Small intestine (tissue), 7 donors: Measurements from ENCODE around the gene CBLC. TPM values are rescaled to one million over a fixed set of nuclear protein-coding genes. Genes with fewer than 3 reads are reported as not detected.

Source experiments
- DNase-seq, 2 donors: peaks; one replicate each; pipeline versions ENCODE4 v3.0.0 to v3.0.0-alpha.2; 2013
- FAIRE-seq: peaks from 2 replicates; lab custom pipeline; 2012; peaks lifted over from hg19 to GRCh38; lab: Jason Lieb, UNC
- H3K27ac ChIP-seq, 3 donors: one replicate each; pipeline ENCODE4 v1.5.1; 2013; ENCODE audit warnings: low read length in 2 of 3, mild to moderate bottlenecking in 2 of 3, control low read depth in 1 of 3, inconsistent platforms in 1 of 3, low read depth in 1 of 3, moderate library complexity in 1 of 3
- H3K27me3 ChIP-seq, 3 donors: one replicate each; pipeline ENCODE4 v1.6.1; 2013; ENCODE audit warnings: low read length in 3 of 3, inconsistent platforms in 1 of 3; ENCODE audit not compliant: control insufficient read depth in 3 of 3, insufficient read depth in 3 of 3
- H3K36me3 ChIP-seq, 3 donors: one replicate each; pipeline ENCODE4 v1.6.1; 2013; ENCODE audit warnings: low read length in 3 of 3, inconsistent platforms in 1 of 3, low read depth in 1 of 3, mild to moderate bottlenecking in 1 of 3, moderate library complexity in 1 of 3; ENCODE audit not compliant: control insufficient read depth in 3 of 3, insufficient read depth in 2 of 3
- H3K4me1 ChIP-seq, 3 donors: one replicate each; pipeline ENCODE4 v1.6.1; 2013; ENCODE audit warnings: low read length in 2 of 3, inconsistent platforms in 1 of 3, low read depth in 1 of 3, mild to moderate bottlenecking in 1 of 3, moderate library complexity in 1 of 3; ENCODE audit not compliant: control insufficient read depth in 3 of 3, insufficient read depth in 2 of 3
- H3K4me3 ChIP-seq, 3 donors: one replicate each; pipeline ENCODE4 v1.5.1; 2013; ENCODE audit warnings: low read length in 3 of 3, control low read depth in 1 of 3, inconsistent platforms in 1 of 3, low read depth in 1 of 3, mild to moderate bottlenecking in 1 of 3, moderate library complexity in 1 of 3
- H3K9me3 ChIP-seq, 2 donors: one replicate each; pipeline ENCODE4 v1.6.1; 2013; ENCODE audit warnings: low read depth in 1 of 2, low read length in 1 of 2; ENCODE audit not compliant: control insufficient read depth in 2 of 2, insufficient read depth in 1 of 2
- WGBS, 3 donors: extraction: QIAGEN DNeasy Blood & Tissue Kit; methylation state at CpG; one replicate each; pipeline ENCODE4 v1.1.7; 2013; 5-methylcytosine and 5-hydroxymethylcytosine counted together
- polyA plus RNA-seq, 4 donors: library from polyadenylated mRNA; stranded (reverse) in 3 of 4; unstranded in 1 of 4; fragments of 200-250 nt in 3 of 4; fragments of 120-200 nt in 1 of 4; gene quantifications; one replicate each; pipeline versions ENCODE4 v1.2.1 to v1.2.3, GENCODE V29; 2013
- donor health status: healthy with polysubstance abuse.
- donor health status: control.
- donor health status: control.
- donor health status: Bipolar disorder and iron deficiency.
- donor health status: healthy.

CBLC gene
- polyA plus RNA-seq, 4 donors = 54.0 to 162 (median 92.3) TPM

DNA sequence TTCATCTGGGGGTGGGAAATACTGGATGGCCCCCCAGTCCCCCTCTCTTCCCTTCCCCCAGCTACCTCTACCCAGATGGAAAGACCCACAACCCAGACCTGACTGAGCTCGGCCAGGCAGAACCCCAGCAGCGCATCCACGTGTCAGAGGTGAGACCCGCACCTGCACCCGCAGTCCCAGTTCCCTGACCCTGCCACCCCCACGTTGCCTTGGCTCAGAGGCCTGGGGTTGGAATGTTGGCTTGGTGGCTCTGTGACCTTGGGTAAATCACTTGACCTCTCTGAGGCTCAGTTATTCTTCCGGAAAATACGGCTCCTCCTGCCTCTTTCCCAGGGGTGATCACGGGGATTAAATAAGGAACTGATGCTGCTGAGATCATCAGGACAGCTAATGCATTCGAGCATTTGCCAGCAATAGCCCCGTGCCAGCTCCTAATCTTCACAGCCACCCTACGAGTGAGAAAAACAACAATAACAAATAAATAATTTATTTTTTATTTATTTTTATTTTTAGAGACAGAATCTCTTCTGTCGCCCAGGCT lies 12.3 kb downstream of the CBLC start:
- H3K9me3 ChIP-seq = no peaks in the 10 kb centered on the region
- H3K4me1 ChIP-seq = no peaks in the 10 kb centered on the region
- H3K4me3 ChIP-seq = no peak overlapping the region
- FAIRE-seq (no peak), DNase-seq (no peak)
- 80 to 86% (median 83%) methylated on average over 13 of the region's 13 CpGs for WGBS, 3 donors
- no peak overlapping the region for H3K27ac ChIP-seq
- no peaks in the 10 kb centered on the region for H3K27me3 ChIP-seq
- peaks cover 0 to 98% (median 28%) of the 10 kb centered on the region in 3 donors for H3K36me3 ChIP-seq

DNA sequence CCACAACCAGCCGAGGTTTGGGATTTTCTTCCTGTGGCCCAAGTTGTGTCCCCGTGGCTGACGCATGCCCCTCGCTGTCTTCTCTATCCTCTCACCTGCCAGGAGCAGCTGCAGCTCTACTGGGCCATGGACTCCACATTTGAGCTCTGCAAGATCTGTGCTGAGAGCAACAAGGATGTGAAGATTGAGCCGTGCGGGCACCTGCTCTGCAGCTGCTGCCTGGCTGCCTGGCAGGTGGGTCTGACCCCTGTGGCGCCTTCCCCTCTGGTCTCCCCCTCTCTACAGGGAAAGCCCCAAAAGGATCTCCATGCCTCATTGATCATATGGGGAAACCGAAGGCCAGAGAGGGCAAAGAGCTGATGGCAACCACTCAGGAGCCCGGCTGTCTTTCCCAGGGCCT lies 14.6 kb downstream of the CBLC start:
- Histone ChIP-seq H3K9me3 (no peaks in the 10 kb centered on the region), H3K4me1 (peaks cover 0 to 4% (median 0%) of the 10 kb centered on the region in 3 donors), H3K4me3 (no peak overlapping the region), H3K36me3 (peaks cover 0 to 99% (median 31%) of the 10 kb centered on the region in 3 donors), H3K27ac (no peak overlapping the region), H3K27me3 (no peaks in the 10 kb centered on the region)
- WGBS, 3 donors = 81 to 87% (median 86%) methylated on average over 9 of the region's 9 CpGs
- DNase-seq (no peak), FAIRE-seq (no peak)

DNA sequence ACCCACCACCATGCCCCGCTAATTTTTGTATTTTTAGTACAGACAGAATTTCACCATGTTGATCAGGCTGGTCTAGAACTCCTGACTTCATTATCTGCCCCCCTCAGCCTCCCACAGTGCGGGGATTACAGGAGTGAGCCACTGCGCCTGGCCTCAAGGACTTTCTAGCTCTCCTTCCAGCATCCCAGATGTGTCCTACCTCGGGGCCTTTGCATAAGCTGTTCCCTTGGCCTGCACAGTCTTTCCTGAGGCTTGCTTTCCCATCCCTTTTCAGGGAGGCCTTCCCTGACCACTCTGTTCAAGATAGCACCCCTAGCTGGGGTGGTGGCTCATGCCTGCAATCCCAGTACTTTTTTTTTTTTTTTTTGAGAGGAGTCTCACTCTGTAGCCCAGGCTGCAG lies 16.9 kb downstream of the CBLC start:
- no peaks in the 10 kb centered on the region for H3K9me3 ChIP-seq
- DNase-seq (no peak), FAIRE-seq (no peak)
- 91 to 96% (median 93%) methylated on average over 4 of the region's 4 CpGs for WGBS, 3 donors
- H3K27ac ChIP-seq = no peak overlapping the region
- no peak overlapping the region for H3K4me3 ChIP-seq
- peaks cover 0 to 4% (median 0%) of the 10 kb centered on the region in 3 donors for H3K4me1 ChIP-seq
- no peaks in the 10 kb centered on the region for H3K27me3 ChIP-seq
- peaks cover 0 to 98% (median 22%) of the 10 kb centered on the region in 3 donors for H3K36me3 ChIP-seq

DNA sequence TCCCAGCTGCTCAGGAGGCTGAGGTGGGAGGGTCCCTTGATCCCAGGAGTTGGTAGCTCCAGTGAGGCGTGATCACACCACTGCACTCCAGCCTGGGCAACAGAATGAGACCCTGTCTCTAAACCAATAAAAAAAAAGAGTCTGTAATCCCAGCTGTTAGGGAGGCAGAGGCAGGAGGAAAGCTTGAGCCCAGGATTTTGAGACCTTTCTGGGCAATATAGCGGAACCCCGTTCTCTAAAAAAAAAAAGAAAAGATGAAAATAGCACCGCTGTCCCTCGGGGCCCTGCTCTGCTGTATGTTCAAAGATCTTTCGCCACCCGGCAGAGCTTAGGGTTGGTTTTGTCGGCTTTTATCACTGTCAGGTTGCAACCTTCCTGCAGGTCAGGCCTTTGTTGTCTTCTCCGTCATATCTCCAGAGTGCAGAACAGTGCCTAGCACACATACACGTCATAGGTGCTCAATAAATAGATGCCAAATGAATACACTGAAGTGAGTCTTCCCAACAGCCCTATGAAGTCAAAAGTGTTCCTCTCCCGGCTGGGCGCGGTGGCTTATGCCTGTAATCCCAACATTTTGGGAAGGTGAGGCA lies 17.8 kb downstream of the CBLC start:
- DNase-seq (no peak), FAIRE-seq (no peak)
- Histone ChIP-seq H3K27me3 (no peaks in the 10 kb centered on the region), H3K27ac (no peak overlapping the region), H3K36me3 (peaks cover 0 to 97% (median 17%) of the 10 kb centered on the region in 3 donors), H3K4me3 (no peak overlapping the region), H3K9me3 (no peaks in the 10 kb centered on the region), H3K4me1 (peaks cover 0 to 12% (median 0%) of the 10 kb centered on the region in 3 donors)
- 87 to 94% (median 92%) methylated on average over 13 of the region's 13 CpGs for WGBS, 3 donors

DNA sequence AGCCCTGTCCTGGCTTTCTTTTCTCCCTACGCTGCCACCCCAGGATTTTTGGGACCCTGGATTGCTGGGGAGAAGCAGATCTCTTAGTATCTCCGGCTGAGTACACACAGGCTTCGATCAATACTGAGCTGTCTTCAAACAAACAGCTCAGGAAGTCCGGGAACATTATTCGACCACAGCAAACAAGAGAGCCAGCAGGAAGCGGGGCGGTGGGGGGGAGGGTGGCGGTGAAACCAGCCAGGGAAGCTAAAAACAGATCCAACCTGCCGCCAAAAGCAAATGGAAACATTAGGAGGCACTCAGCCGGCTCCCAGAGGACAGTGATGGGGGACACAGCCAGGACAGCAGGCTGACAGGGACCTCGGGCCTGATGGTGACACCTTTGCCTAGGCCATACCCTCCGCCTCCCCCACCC lies 19.0 kb downstream of the CBLC start:
- FAIRE-seq (no peak), DNase-seq (no peak)
- 49 to 72% (median 58%) methylated on average over 12 of the region's 12 CpGs for WGBS, 3 donors
- H3K4me1 ChIP-seq = peaks cover 0 to 13% (median 0%) of the 10 kb centered on the region in 3 donors
- no peaks in the 10 kb centered on the region for H3K27me3 ChIP-seq
- no peaks in the 10 kb centered on the region for H3K9me3 ChIP-seq
- H3K36me3 ChIP-seq = peaks cover 0 to 85% (median 17%) of the 10 kb centered on the region in 3 donors
- no peak overlapping the region for H3K4me3 ChIP-seq
- peak overlapping the region in 1 of 3 donors; percentile 53 for H3K27ac ChIP-seq

DNA sequence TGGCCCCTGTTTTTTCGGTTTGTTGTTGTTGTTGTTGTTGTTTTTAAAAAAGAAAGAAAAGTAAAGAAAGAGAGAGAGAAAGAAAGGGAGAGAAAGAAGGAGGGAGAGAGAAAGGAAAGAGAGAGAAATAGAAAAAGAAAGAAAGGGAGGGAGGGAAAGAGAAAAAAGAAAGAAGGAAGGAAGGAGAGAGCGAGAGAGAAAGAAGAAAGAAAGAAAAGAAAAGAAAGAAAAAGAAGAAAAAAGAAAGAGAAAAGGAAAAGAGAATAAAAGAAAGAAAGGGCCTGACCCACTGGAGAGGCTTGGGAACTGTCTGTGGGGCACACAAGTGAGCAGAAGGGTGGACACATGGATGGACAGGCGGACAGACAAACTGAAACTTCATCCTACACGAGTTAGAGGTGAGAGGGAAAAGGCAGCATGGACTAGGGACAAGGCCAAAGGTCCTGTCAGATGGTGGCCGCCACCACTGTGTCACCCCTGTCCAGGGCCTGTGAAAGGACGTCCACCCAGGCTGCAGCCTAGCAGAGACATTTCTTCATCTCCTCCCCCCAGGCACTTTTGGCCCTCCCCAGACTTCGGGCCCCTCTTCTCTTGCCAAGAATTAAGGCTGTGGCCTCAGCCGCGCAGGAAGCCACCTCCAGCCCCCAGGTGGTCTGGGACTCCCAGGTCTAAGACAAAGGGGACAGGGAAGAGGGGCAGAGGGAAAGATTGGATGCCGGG lies 22.1 kb downstream of the CBLC start:
- Histone ChIP-seq H3K4me1 (peaks cover 0 to 13% (median 0%) of the 10 kb centered on the region in 3 donors), H3K36me3 (peaks cover 0 to 77% (median 3%) of the 10 kb centered on the region in 3 donors), H3K4me3 (no peak overlapping the region), H3K27me3 (no peaks in the 10 kb centered on the region), H3K27ac (peak overlapping the region in 1 of 3 donors; percentile 4), H3K9me3 (peaks cover 0 to 9% of the 10 kb centered on the region in 2 donors)
- WGBS, 3 donors = 70 to 71% (median 71%) methylated on average over 9 to 10 of the region's 10 CpGs
- DNase-seq (no peak), FAIRE-seq (no peak)

DNA sequence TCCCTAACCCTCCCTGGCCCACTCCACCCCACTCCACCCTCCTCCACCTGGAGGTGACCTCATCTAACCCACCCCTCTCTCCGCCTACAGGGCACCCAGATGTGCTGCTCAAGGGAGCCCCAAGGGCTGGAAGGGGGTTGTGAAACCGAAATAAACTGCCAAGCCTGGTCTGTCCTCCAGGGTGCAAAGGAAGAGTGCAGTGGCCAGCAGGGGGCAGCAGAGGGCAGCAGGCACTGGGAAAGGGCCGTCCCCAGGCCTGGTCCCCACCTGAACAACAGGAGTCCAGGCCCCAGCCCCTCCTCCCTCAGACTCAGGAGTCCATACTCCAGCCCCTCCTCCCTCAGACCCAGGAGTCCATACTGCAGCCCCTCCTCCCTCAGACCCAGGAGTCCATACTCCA lies 22.8 kb downstream of the CBLC start:
- no peaks in the 10 kb centered on the region for H3K27me3 ChIP-seq
- 0 to 6% (median 5%) methylated on average over 3 of the region's 3 CpGs for WGBS, 3 donors
- peaks cover 0 to 9% of the 10 kb centered on the region in 2 donors for H3K9me3 ChIP-seq
- peaks cover 0 to 13% (median 0%) of the 10 kb centered on the region in 3 donors for H3K4me1 ChIP-seq
- FAIRE-seq = no peak
- H3K27ac ChIP-seq = peak overlapping the region in 1 of 3 donors; percentile 4
- no peak overlapping the region for H3K4me3 ChIP-seq
- peak; percentile 79 to 92 for DNase-seq
- peaks cover 0 to 73% (median 3%) of the 10 kb centered on the region in 3 donors for H3K36me3 ChIP-seq
